CD4-positive, alpha-beta T cell (primary cell): ENCODE results near the gene SLF2. TPM values are rescaled to one million over a fixed set of nuclear protein-coding genes. Genes with fewer than 3 reads are reported as not detected.

Experiments
- ATAC-seq: fragments of 200-7000 bp; cut with Tn5 transposase; one replicate; pipeline ENCODE4 v1.10.0; 2022; ENCODE audit warnings: mild to moderate bottlenecking; ENCODE audit not compliant: poor library complexity
- CTCF ChIA-PET: fragments of 350-600 bp; sonication (Branson Sonifier 250); formaldehyde crosslinking; loops from one replicate; lab custom pipeline; 2021; ENCODE audit warnings: antibody characterized with exemption, inconsistent platforms; lab: Charles Lee
- POLR2A ChIA-PET: fragments of 350-600 bp; sonication (Branson Sonifier 250); formaldehyde crosslinking; loops from one replicate; lab custom pipeline; 2021; ENCODE audit warnings: antibody characterized with exemption, inconsistent platforms; lab: Charles Lee
- DNase-seq, 14 experiments: peaks; one replicate each; pipeline ENCODE4 v3.0.0-alpha.2; 2013 to 2020; ENCODE audit warnings: mixed read lengths in 2 of 14
- H3K27ac ChIP-seq, 2 donors: one replicate each; pipeline versions ENCODE4 v1.5.1 to v1.7.0; 2013; ENCODE audit warnings: low read length in 2 of 2, low read depth in 1 of 2, mild to moderate bottlenecking in 1 of 2
- H3K27me3 ChIP-seq, 2 experiments: 1 replicate in 1 of 2; 2 replicates in 1 of 2; pipeline versions ENCODE4 v1.6.1 to v1.7.0; 2013; ENCODE audit warnings: low read length in 2 of 2, control low read depth in 1 of 2, mild to moderate bottlenecking in 1 of 2, moderate library complexity in 1 of 2; ENCODE audit not compliant: insufficient read depth in 2 of 2, control insufficient read depth in 1 of 2
- H3K36me3 ChIP-seq: one replicate; pipeline ENCODE4 v1.6.1; 2013; ENCODE audit warnings: low read length, control low read depth; ENCODE audit not compliant: insufficient read depth
- H3K4me1 ChIP-seq: one replicate; pipeline ENCODE4 v1.6.1; 2013; ENCODE audit warnings: low read length, control low read depth; ENCODE audit not compliant: insufficient read depth
- H3K4me3 ChIP-seq: one replicate; pipeline ENCODE4 v1.5.1; 2013; ENCODE audit warnings: mild to moderate bottlenecking, low read length, moderate library complexity
- H3K9me3 ChIP-seq, 2 experiments: 1 replicate in 1 of 2; 2 replicates in 1 of 2; pipeline versions ENCODE4 v1.6.1 to v1.7.0; 2013; ENCODE audit warnings: low read length in 2 of 2, mild to moderate bottlenecking in 2 of 2, control low read depth in 1 of 2, moderate library complexity in 1 of 2; ENCODE audit not compliant: control insufficient read depth in 1 of 2, insufficient read depth in 1 of 2
- H3K27ac Mint-ChIP-seq: one replicate; pipeline ENCODE4 v1.8.0; 2020; ENCODE audit warnings: mixed read lengths
- H3K27me3 Mint-ChIP-seq: one replicate; pipeline ENCODE4 v1.8.0; 2021; ENCODE audit warnings: mixed read lengths
- H3K36me3 Mint-ChIP-seq: one replicate; pipeline ENCODE4 v1.8.0; 2021; ENCODE audit warnings: low read depth, mixed read lengths
- H3K4me1 Mint-ChIP-seq: one replicate; pipeline ENCODE4 v1.8.0; 2021; ENCODE audit warnings: low read depth, mixed read lengths
- H3K4me3 Mint-ChIP-seq: one replicate; pipeline ENCODE4 v1.8.0; 2020; ENCODE audit warnings: mild to moderate bottlenecking, mixed read lengths
- H3K9me3 Mint-ChIP-seq: one replicate; pipeline ENCODE4 v1.8.0; 2020; ENCODE audit warnings: mixed read lengths
- CTCF ChIP-seq: fragments of 200-600 bp; IDR thresholded peaks from one replicate; pipeline ENCODE4 v1.8.0; 2022; ENCODE audit warnings: antibody characterized with exemption, mild to moderate bottlenecking
- intact Hi-C, 2 experiments: fragments of 100-400 bp; cut with DNase I in 1 of 2; cut with micrococcal nuclease in 1 of 2; formaldehyde crosslinking; loops; one replicate each; pipeline versions ENCODE4 v1.15.1 to v1.9.0; 2023 to 2025; cut with DNase I, micrococcal nuclease
- total RNA-seq, 174 experiments: library from RNA in 2 of 174; stranded (reverse) in 2 of 174; gene quantifications; one replicate each; pipeline ENCODE4 v1.2.3 and lab custom pipeline; 2021 to 2026

SLF2 gene
- total RNA-seq, 2 experiments from 2014 or later, result 11.1 TPM

DNA sequence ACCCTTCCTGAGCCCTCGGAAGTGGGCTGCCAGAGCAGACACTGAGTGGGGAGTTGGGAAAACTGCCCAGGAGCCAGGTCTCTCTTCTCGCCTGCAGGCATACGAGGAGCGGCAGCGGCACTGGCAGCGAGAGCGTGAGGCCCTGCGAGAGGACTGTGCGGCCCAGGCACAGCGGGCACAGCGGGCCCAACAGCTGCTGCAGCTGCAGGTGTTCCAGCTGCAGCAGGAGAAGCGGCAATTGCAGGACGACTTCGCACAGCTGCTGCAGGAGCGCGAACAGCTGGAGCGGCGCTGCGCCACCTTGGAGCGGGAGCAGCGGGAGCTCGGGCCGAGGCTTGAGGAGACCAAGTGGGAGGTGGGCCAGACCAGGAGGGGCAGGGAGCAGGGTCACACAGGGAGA, 92.6 kb downstream of the SLF2 start:
- no peak for TF ChIP-seq CTCF

DNA sequence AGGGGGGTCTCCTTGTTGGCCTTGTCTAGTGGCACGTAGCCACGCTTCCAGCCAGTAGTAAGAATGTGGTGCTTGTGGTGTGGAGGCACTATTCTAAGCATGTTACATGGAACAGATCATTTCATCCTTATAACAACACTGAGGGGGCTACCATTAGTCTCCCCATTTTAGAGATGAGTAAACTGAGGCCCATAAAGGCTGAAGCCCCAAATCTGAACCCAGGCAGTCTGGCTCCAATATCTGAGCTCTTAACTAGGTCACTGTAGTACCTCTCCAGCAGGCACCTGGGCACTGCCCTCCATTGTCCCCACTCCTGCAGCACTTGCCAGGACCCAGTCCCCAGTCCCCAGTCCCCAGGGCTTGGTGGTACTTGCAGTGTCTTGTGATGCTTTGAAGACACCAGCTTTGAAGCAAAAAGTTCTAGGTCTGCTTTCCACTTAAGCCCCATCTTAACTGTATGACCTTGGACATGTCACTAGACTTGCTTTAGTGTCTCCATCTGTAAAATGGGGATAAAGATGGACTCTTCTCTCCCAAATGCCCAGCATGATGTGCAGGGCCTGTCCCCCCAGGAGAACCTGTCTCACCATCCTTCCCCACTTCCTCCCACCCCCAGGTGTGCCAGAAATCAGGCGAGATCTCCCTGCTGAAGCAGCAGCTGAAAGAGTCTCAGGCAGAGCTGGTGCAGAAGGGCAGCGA, 93.3 kb downstream of the SLF2 start:
- Histone ChIP-seq H3K27me3 (no peaks in the 10 kb centered on the region), H3K36me3 (peaks cover 14% of the 10 kb centered on the region), H3K4me1 (peaks cover 3% of the 10 kb centered on the region), H3K9me3 (no peaks in the 10 kb centered on the region), H3K27ac (no peak overlapping the region), H3K4me3 (no peak overlapping the region)
- ChIA-PET POLR2A (interaction anchor here (1.3 kb wide), 1 partner anchor 9 kb away, joined by 4 read pairs; no protein-coding TSS in a partner anchor), CTCF (interaction anchor here (1.6 kb wide), 1 partner anchor 8 kb away, joined by 5 read pairs; no protein-coding TSS in a partner anchor)
- peaks cover 3% of the 10 kb centered on the region for H3K4me1 Mint-ChIP-seq
- DNase-seq (no peak), ATAC-seq (no peak)
- no peaks in the 10 kb centered on the region for H3K27me3 Mint-ChIP-seq
- H3K4me3 Mint-ChIP-seq, result no peak overlapping the region
- no peaks in the 10 kb centered on the region for H3K9me3 Mint-ChIP-seq
- no peak overlapping the region for H3K27ac Mint-ChIP-seq
- intact Hi-C loops, result no loop called here
- peaks cover 3% of the 10 kb centered on the region for H3K36me3 Mint-ChIP-seq
- TF ChIP-seq CTCF, result no peak

More for the DNA sequence above, 92.6 kb downstream of the SLF2 start:
- intact Hi-C loops, result no loop called here
- peaks cover 5% of the 10 kb centered on the region for H3K36me3 Mint-ChIP-seq
- H3K27me3 Mint-ChIP-seq, result no peaks in the 10 kb centered on the region
- H3K27ac ChIP-seq, result no peak overlapping the region
- CTCF ChIA-PET, result interaction anchor here (1.4 kb wide), 1 partner anchor 9 kb away, joined by 10 read pairs; no protein-coding TSS in a partner anchor
- ATAC-seq (no peak), DNase-seq (no peak)
- H3K9me3 Mint-ChIP-seq, result no peaks in the 10 kb centered on the region
- H3K36me3 ChIP-seq, result peaks cover 14% of the 10 kb centered on the region
- no peak overlapping the region for H3K4me3 Mint-ChIP-seq
- peaks cover 8% of the 10 kb centered on the region for H3K4me1 ChIP-seq
- H3K27me3 ChIP-seq, result no peaks in the 10 kb centered on the region
- no peak overlapping the region for H3K27ac Mint-ChIP-seq
- POLR2A ChIA-PET, result no interaction called here
- peaks cover 7% of the 10 kb centered on the region for H3K4me1 Mint-ChIP-seq
- H3K9me3 ChIP-seq, result no peaks in the 10 kb centered on the region
- H3K4me3 ChIP-seq, result no peak overlapping the region

DNA sequence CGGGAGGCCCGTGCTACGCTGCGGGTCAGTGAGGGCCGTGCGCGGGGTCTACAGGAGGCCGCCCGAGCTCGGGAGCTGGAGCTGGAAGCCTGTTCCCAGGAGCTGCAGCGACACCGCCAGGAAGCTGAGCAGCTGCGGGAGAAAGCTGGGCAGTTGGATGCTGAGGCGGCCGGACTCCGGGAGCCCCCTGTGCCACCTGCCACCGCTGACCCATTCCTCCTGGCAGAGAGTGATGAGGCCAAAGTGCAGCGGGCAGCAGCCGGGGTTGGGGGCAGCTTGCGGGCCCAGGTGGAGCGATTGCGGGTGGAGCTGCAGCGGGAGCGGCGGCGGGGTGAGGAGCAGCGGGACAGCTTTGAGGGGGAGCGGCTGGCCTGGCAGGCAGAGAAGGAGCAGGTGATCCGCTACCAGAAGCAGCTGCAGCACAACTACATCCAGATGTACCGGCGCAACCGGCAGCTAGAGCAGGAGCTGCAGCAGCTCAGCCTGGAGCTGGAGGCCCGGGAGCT, 93.9 kb downstream of the SLF2 start:
- H3K9me3 ChIP-seq, result no peaks in the 10 kb centered on the region
- H3K4me1 ChIP-seq, result no peaks in the 10 kb centered on the region
- H3K36me3 ChIP-seq, result peaks cover 14% of the 10 kb centered on the region
- POLR2A ChIA-PET, result interaction anchor here (1.3 kb wide), 1 partner anchor 10 kb away, joined by 4 read pairs; no protein-coding TSS in a partner anchor
- no peak for TF ChIP-seq CTCF
- CTCF ChIA-PET, result interaction anchor here (1.6 kb wide), 1 partner anchor 8 kb away, joined by 5 read pairs; no protein-coding TSS in a partner anchor
- ATAC-seq (no peak), DNase-seq (no peak)
- no peak overlapping the region for H3K27ac ChIP-seq
- no peak overlapping the region for H3K4me3 Mint-ChIP-seq
- no peaks in the 10 kb centered on the region for H3K36me3 Mint-ChIP-seq
- H3K27me3 ChIP-seq, result no peaks in the 10 kb centered on the region
- no peaks in the 10 kb centered on the region for H3K4me1 Mint-ChIP-seq
- intact Hi-C loops, result no loop called here
- H3K9me3 Mint-ChIP-seq, result no peaks in the 10 kb centered on the region
- no peak overlapping the region for H3K27ac Mint-ChIP-seq
- no peak overlapping the region for H3K4me3 ChIP-seq
- no peaks in the 10 kb centered on the region for H3K27me3 Mint-ChIP-seq
